Measurements from ENCODE around the gene ELAVL4. TPM values are rescaled to one million over a fixed set of nuclear protein-coding genes. Genes with fewer than 3 reads are reported as not detected.

ELAVL4 gene
- total RNA-seq, 1 experiment from 2014 or later: not detected

GRCh38 chr1:50066806-50067205 is 41.9 kb upstream of the ELAVL4 start (continued):
- TF ChIP-seq REST (IDR thresholded peaks at IDR 0.05; ENCODE audit: low read depth) (no peak), EZH2 (IDR thresholded peaks at IDR 0.05) (no peak), ZFX (IDR thresholded peaks at IDR 0.05) (no peak), ATF3 (IDR thresholded peaks at IDR 0.05) (no peak), FOSL1 (IDR thresholded peaks at IDR 0.05; ENCODE audit: low read depth) (no peak), ELF1 (IDR thresholded peaks at IDR 0.05; ENCODE audit: borderline replicate concordance, low read depth) (no peak), RAD21 (IDR thresholded peaks at IDR 0.05; ENCODE audit: low read depth) (no peak), CBX3 (IDR thresholded peaks at IDR 0.05; ENCODE audit: low read depth) (no peak), SIN3A (IDR thresholded peaks at IDR 0.05; ENCODE audit: low read depth) (no peak), POLR2A (IDR thresholded peaks at IDR 0.05; ENCODE audit: borderline replicate concordance, extremely low read depth, insufficient read depth, insufficient read length) (no peak), TCF7L2 (IDR thresholded peaks at IDR 0.05; ENCODE audit: borderline replicate concordance, extremely low read depth, insufficient read depth, insufficient read length) (no peak)

- CTCF ChIA-PET: no interaction called here
- intact Hi-C loops (cut with micrococcal nuclease): no loop called here
- BruUV-seq (replicated peaks): no TSS peak
These were observed 33.8 kb upstream of the ELAVL4 start for GRCh38 chr1:50074931-50075330.

More at GRCh38 chr1:50074931-50075330, 33.8 kb upstream of the ELAVL4 start:
- TF ChIP-seq MAX (IDR thresholded peaks at IDR 0.05) (no peak), FOSL1 (IDR thresholded peaks at IDR 0.05; ENCODE audit: low read depth) (no peak), CTCF (IDR thresholded peaks at IDR 0.05 in 2 of 3, conservative IDR thresholded peaks at IDR 0.05 in 1 of 3; ENCODE audit: borderline replicate concordance in 1 of 3, insufficient read depth in 1 of 3, low read depth in 2 of 3, low read length in 2 of 3) (no peak), SIN3A (IDR thresholded peaks at IDR 0.05; ENCODE audit: low read depth) (no peak), ELF1 (IDR thresholded peaks at IDR 0.05; ENCODE audit: borderline replicate concordance, low read depth) (no peak), TCF7L2 (IDR thresholded peaks at IDR 0.05; ENCODE audit: borderline replicate concordance, extremely low read depth, insufficient read depth, insufficient read length) (no peak), POLR2A (IDR thresholded peaks at IDR 0.05; ENCODE audit: borderline replicate concordance, extremely low read depth, insufficient read depth, insufficient read length) (no peak)
- Histone ChIP-seq H3K9me2 (ENCODE audit: insufficient read depth) (no peaks in the 10 kb centered on the region), H3K36me3 (ENCODE audit: control insufficient read depth in 1 of 2, insufficient read depth in 2 of 2, low read length in 2 of 2) (no peaks in the 10 kb centered on the region), H3K27me3 (ENCODE audit: insufficient read depth, low read length) (no peaks in the 10 kb centered on the region), H3K9ac (ENCODE audit: low read length) (no peak overlapping the region), H2AFZ (ENCODE audit: low read depth, low read length, poor library complexity, severe bottlenecking) (no peak overlapping the region), H3K9me3 (ENCODE audit: control insufficient read depth in 1 of 2, insufficient read depth in 1 of 2, low read depth in 1 of 2, low read length in 2 of 2) (no peaks in the 10 kb centered on the region), H3K79me2 (ENCODE audit: insufficient read depth, low read length) (no peaks in the 10 kb centered on the region), H3K4me2 (ENCODE audit: low read length) (no peak overlapping the region), H4K20me1 (ENCODE audit: insufficient read depth) (no peaks in the 10 kb centered on the region), H3K27ac (ENCODE audit: low read depth, low read length) (no peak overlapping the region), H3K4me3 (replicated peaks in 1 of 2; ENCODE audit: low read depth in 1 of 2, low read length in 2 of 2) (no peak overlapping the region), H3K4me1 (ENCODE audit: control insufficient read depth in 1 of 2, insufficient read depth in 2 of 2, low read length in 2 of 2) (no peaks in the 10 kb centered on the region)
- POLR2A ChIA-PET: no interaction called here
- no peak for ATAC-seq
- RAD21 ChIA-PET (ENCODE audit: low non-redundant PET in 1 of 2, low total read pairs in 2 of 2, uncharacterized antibody in 2 of 2, unreplicated experiment in 2 of 2): no interaction called here
- no peak for DNase-seq (ENCODE audit: low read depth, low spot score)

All from HCT116 (cell line).